Fibroblast of lung (primary cell): Measurements from ENCODE around the gene PURB. TPM values are rescaled to one million over a fixed set of nuclear protein-coding genes. Genes with fewer than 3 reads are reported as not detected.

Experiments
- DNase-seq, 2 donors: peaks; one replicate each; pipeline versions ENCODE4 v3.0.0 to v3.0.0-alpha.2; 2010; ENCODE audit warnings: low read depth in 2 of 2
- H2AFZ ChIP-seq: 2 replicates; pipeline ENCODE4 v1.5.1; 2012; ENCODE audit warnings: low read length, control low read depth, inconsistent platforms
- H3K27ac ChIP-seq: 2 replicates; pipeline ENCODE4 v1.5.1; 2011; ENCODE audit warnings: low read length, control low read depth; ENCODE audit not compliant: insufficient read depth
- H3K27me3 ChIP-seq: 2 replicates; pipeline ENCODE4 v1.5.1; 2011; ENCODE audit warnings: mild to moderate bottlenecking, low read length; ENCODE audit not compliant: control insufficient read depth, insufficient read depth
- H3K36me3 ChIP-seq: 2 replicates; pipeline ENCODE4 v1.5.1; 2011; ENCODE audit warnings: low read length; ENCODE audit not compliant: control insufficient read depth, insufficient read depth
- H3K4me1 ChIP-seq: 2 replicates; pipeline ENCODE4 v1.5.1; 2011; ENCODE audit warnings: low read length; ENCODE audit not compliant: control insufficient read depth, insufficient read depth; ENCODE audit errors: extremely low read depth
- H3K4me2 ChIP-seq: 2 replicates; pipeline ENCODE4 v1.5.1; 2011; ENCODE audit warnings: low read length, control low read depth; ENCODE audit not compliant: insufficient read depth; ENCODE audit errors: extremely low read depth
- H3K4me3 ChIP-seq, 4 experiments: fragments of 200-600 bp in 1 of 4; sonication (generic) in 1 of 4; replicated peaks in 1 of 4; 2 replicates each; pipeline ENCODE4 v1.5.1; 2011 to 2016; ENCODE audit warnings: low read length in 4 of 4, low read depth in 3 of 4, mild to moderate bottlenecking in 3 of 4, control low read depth in 2 of 4, inconsistent platforms in 1 of 4, mixed read lengths in 1 of 4; ENCODE audit not compliant: insufficient read depth in 1 of 4; ENCODE audit errors: control extremely low read depth in 1 of 4
- H3K79me2 ChIP-seq: 2 replicates; pipeline ENCODE4 v1.5.1; 2012; ENCODE audit warnings: mild to moderate bottlenecking, low read length, inconsistent platforms; ENCODE audit not compliant: control insufficient read depth, insufficient read depth
- H3K9ac ChIP-seq: 2 replicates; pipeline ENCODE4 v1.5.1; 2011; ENCODE audit warnings: mild to moderate bottlenecking, low read length, control low read depth; ENCODE audit not compliant: insufficient read depth
- H3K9me3 ChIP-seq: 2 replicates; pipeline ENCODE4 v1.5.1; 2012; ENCODE audit warnings: low read depth, low read length; ENCODE audit not compliant: control insufficient read depth, insufficient read depth
- H4K20me1 ChIP-seq: 2 replicates; pipeline ENCODE4 v1.5.1; 2011; ENCODE audit warnings: low read length; ENCODE audit not compliant: control insufficient read depth, insufficient read depth; ENCODE audit errors: extremely low read depth
- EZH2 ChIP-seq: IDR thresholded peaks from 2 replicates; pipeline ENCODE4 v1.5.1; 2012; ENCODE audit warnings: low read length, control low read depth, mild to moderate bottlenecking; ENCODE audit errors: missing control alignments
- polyA plus RNA-seq, 2 donors: library from polyadenylated mRNA; depleted of rRNA in 1 of 2; stranded (reverse) in 1 of 2; unstranded in 1 of 2; fragments of >200 nt; gene quantifications; 2 replicates each; pipeline ENCODE4 v1.2.1, GENCODE V29; 2011 to 2012; ENCODE audit warnings: missing spikeins in 1 of 2
- total RNA-seq: library from RNA; depleted of rRNA; stranded (reverse); fragments of >200 nt; gene quantifications from 2 replicates; pipeline ENCODE4 v1.2.1, GENCODE V29; 2014
- TF ChIP-seq, protein P1 (sequence below), 2 donors: IDR thresholded peaks in 1 of 2; conservative IDR thresholded peaks in 1 of 2; 1 replicate in 1 of 2; 2 replicates in 1 of 2; pipeline ENCODE4 v1.5.1; 2011 to 2012; ENCODE audit warnings: low read length in 2 of 2, control low read depth in 1 of 2, inconsistent platforms in 1 of 2, low read depth in 1 of 2, mild to moderate bottlenecking in 1 of 2

Gene PURB
- total and polyA plus RNA-seq, 2 donors (not counting 1 experiment from before 2014, with no cell fraction given): 11.0 to 15.2 TPM

GRCh38 chr7:44914992-44915607, 29.8 kb upstream of the PURB start:
- Histone ChIP-seq H3K9me3 (no peaks in the 10 kb centered on the region), H3K36me3 (no peaks in the 10 kb centered on the region), H3K9ac (no peak overlapping the region), H3K27ac (no peak overlapping the region), H3K4me2 (no peak overlapping the region), H3K27me3 (no peaks in the 10 kb centered on the region), H2AFZ (no peak overlapping the region), H3K4me1 (no peaks in the 10 kb centered on the region), H4K20me1 (no peaks in the 10 kb centered on the region), H3K79me2 (no peaks in the 10 kb centered on the region), H3K4me3 (no peak overlapping the region)
- no peak for DNase-seq
- TF ChIP-seq EZH2: no peak
- TF ChIP-seq, protein P1, sequence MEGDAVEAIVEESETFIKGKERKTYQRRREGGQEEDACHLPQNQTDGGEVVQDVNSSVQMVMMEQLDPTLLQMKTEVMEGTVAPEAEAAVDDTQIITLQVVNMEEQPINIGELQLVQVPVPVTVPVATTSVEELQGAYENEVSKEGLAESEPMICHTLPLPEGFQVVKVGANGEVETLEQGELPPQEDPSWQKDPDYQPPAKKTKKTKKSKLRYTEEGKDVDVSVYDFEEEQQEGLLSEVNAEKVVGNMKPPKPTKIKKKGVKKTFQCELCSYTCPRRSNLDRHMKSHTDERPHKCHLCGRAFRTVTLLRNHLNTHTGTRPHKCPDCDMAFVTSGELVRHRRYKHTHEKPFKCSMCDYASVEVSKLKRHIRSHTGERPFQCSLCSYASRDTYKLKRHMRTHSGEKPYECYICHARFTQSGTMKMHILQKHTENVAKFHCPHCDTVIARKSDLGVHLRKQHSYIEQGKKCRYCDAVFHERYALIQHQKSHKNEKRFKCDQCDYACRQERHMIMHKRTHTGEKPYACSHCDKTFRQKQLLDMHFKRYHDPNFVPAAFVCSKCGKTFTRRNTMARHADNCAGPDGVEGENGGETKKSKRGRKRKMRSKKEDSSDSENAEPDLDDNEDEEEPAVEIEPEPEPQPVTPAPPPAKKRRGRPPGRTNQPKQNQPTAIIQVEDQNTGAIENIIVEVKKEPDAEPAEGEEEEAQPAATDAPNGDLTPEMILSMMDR (conservative IDR thresholded peaks at IDR 0.05 in 1 of 2, IDR thresholded peaks at IDR 0.05 in 1 of 2; ENCODE audit: low read depth in 1 of 2, low read length in 2 of 2): no peak

- Histone ChIP-seq H3K27me3 (no peaks in the 10 kb centered on the region), H3K9ac (no peak overlapping the region), H3K79me2 (no peaks in the 10 kb centered on the region), H3K4me3 (no peak overlapping the region), H2AFZ (no peak overlapping the region), H3K27ac (no peak overlapping the region), H3K9me3 (no peaks in the 10 kb centered on the region), H4K20me1 (no peaks in the 10 kb centered on the region), H3K4me1 (no peaks in the 10 kb centered on the region), H3K36me3 (no peaks in the 10 kb centered on the region), H3K4me2 (no peak overlapping the region)
- TF ChIP-seq, protein P1 (conservative IDR thresholded peaks at IDR 0.05 in 1 of 2, IDR thresholded peaks at IDR 0.05 in 1 of 2; ENCODE audit: low read depth in 1 of 2, low read length in 2 of 2): no peak
- no peak for TF ChIP-seq EZH2
- no peak for DNase-seq
Observed at GRCh38 chr7:44912775-44913347, 27.5 kb upstream of the PURB start.

DNA sequence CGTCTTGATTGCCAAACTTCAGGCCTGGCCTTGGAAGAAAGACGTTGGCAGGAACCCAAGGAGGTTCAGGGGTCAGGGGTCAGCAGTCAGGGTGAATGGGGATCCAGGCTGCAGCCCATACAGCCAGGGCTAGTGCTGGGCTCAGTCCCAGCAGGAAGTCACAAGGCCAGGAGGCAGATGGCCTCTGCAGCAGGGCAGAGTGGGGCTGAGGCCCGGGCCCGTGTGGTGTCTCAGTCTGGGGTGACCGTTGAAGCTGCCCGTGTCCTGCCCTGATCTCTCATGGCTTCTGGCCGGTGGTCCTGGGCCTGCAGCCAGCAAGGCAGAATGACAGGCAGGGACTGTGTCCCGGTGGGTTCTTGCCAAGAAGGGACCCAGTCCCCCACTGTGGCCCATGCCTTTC, 26.6 kb upstream of the PURB start:
- no peaks in the 10 kb centered on the region for H3K4me1 ChIP-seq

More for the DNA sequence above, 26.6 kb upstream of the PURB start:
- Histone ChIP-seq H4K20me1 (no peaks in the 10 kb centered on the region), H3K4me3 (no peak overlapping the region), H3K27me3 (no peaks in the 10 kb centered on the region), H3K36me3 (no peaks in the 10 kb centered on the region), H3K79me2 (no peaks in the 10 kb centered on the region), H2AFZ (no peak overlapping the region), H3K9me3 (no peaks in the 10 kb centered on the region), H3K9ac (no peak overlapping the region), H3K4me2 (no peak overlapping the region), H3K27ac (no peak overlapping the region)
- DNase-seq: no peak
- TF ChIP-seq EZH2: no peak
- TF ChIP-seq, protein P1 (conservative IDR thresholded peaks at IDR 0.05 in 1 of 2, IDR thresholded peaks at IDR 0.05 in 1 of 2; ENCODE audit: low read depth in 1 of 2, low read length in 2 of 2): no peak
